Osteocyte (in vitro differentiated cells): ENCODE results near the gene NRXN3. TPM values are rescaled to one million over a fixed set of nuclear protein-coding genes. Genes with fewer than 3 reads are reported as not detected.

Experiments used
- DNase-seq: peaks from one replicate; pipeline ENCODE4 v3.0.0; 2021; ENCODE audit warnings: mixed read lengths; ENCODE audit not compliant: unreplicated experiment; ENCODE audit errors: extremely low spot score
- H3K27ac Mint-ChIP-seq: one replicate; pipeline ENCODE4 v1.8.0; 2021; ENCODE audit warnings: mild to moderate bottlenecking, mixed read lengths; ENCODE audit not compliant: unreplicated experiment
- H3K27me3 Mint-ChIP-seq: one replicate; pipeline ENCODE4 v1.8.0; 2021; ENCODE audit warnings: mixed read lengths; ENCODE audit not compliant: unreplicated experiment
- H3K36me3 Mint-ChIP-seq: one replicate; pipeline ENCODE4 v1.8.0; 2021; ENCODE audit warnings: mixed read lengths; ENCODE audit not compliant: unreplicated experiment
- H3K4me1 Mint-ChIP-seq: one replicate; pipeline ENCODE4 v1.8.0; 2021; ENCODE audit warnings: mixed read lengths; ENCODE audit not compliant: unreplicated experiment
- H3K4me3 Mint-ChIP-seq: one replicate; pipeline ENCODE4 v1.8.0; 2021; ENCODE audit warnings: mild to moderate bottlenecking, moderate library complexity, mixed read lengths; ENCODE audit not compliant: unreplicated experiment
- H3K9me3 Mint-ChIP-seq: one replicate; pipeline ENCODE4 v1.8.0; 2021; ENCODE audit warnings: mixed read lengths; ENCODE audit not compliant: unreplicated experiment
- CTCF ChIP-seq: fragments of 200-600 bp; sonication (generic); IDR thresholded peaks from 2 replicates; pipeline ENCODE4 v1.5.0; 2021; ENCODE audit warnings: antibody characterized with exemption, mild to moderate bottlenecking, moderate library complexity
- total RNA-seq: library from RNA; stranded (reverse); gene quantifications from 2 replicates; pipeline ENCODE4 v1.2.1, GENCODE V29; 2021

The NRXN3 gene
- total RNA-seq, 1 donor from 2014 or later = 26.5 TPM

- no peaks in the 10 kb centered on the region for H3K9me3 Mint-ChIP-seq
- H3K4me1 Mint-ChIP-seq = peaks cover 6% of the 10 kb centered on the region
- no peak for TF ChIP-seq CTCF
- H3K36me3 Mint-ChIP-seq = no peaks in the 10 kb centered on the region
- H3K27ac Mint-ChIP-seq = no peak overlapping the region
- DNase-seq = no peak
- no peaks in the 10 kb centered on the region for H3K27me3 Mint-ChIP-seq
- H3K4me3 Mint-ChIP-seq = no peak overlapping the region
Measured at GRCh38 chr14:79379266-79379665, 1209.1 kb downstream of the NRXN3 start.

- no peaks in the 10 kb centered on the region for H3K36me3 Mint-ChIP-seq
- no peaks in the 10 kb centered on the region for H3K9me3 Mint-ChIP-seq
- TF ChIP-seq CTCF = no peak
- no peak overlapping the region for H3K27ac Mint-ChIP-seq
- no peak for DNase-seq
- H3K4me3 Mint-ChIP-seq = no peak overlapping the region
- H3K27me3 Mint-ChIP-seq = no peaks in the 10 kb centered on the region
- H3K4me1 Mint-ChIP-seq = no peaks in the 10 kb centered on the region
Measured at GRCh38 chr14:79383031-79383430, 1212.9 kb downstream of the NRXN3 start.

- Mint-ChIP-seq H3K27ac (no peak overlapping the region), H3K4me1 (no peaks in the 10 kb centered on the region), H3K27me3 (no peaks in the 10 kb centered on the region), H3K36me3 (no peaks in the 10 kb centered on the region), H3K9me3 (no peaks in the 10 kb centered on the region), H3K4me3 (no peak overlapping the region)
- no peak for TF ChIP-seq CTCF
- DNase-seq = no peak
Measured at GRCh38 chr14:79383475-79383874, 1213.3 kb downstream of the NRXN3 start.

GRCh38 chr14:79395061-79395460 lies 1224.9 kb downstream of the NRXN3 start:
- Mint-ChIP-seq H3K9me3 (no peaks in the 10 kb centered on the region), H3K27me3 (no peaks in the 10 kb centered on the region), H3K36me3 (no peaks in the 10 kb centered on the region), H3K27ac (peak overlapping the region; percentile 27), H3K4me1 (peaks cover 11% of the 10 kb centered on the region), H3K4me3 (no peak overlapping the region)
- DNase-seq = no peak
- TF ChIP-seq CTCF = no peak

GRCh38 chr14:79404874-79405511 lies 1234.8 kb downstream of the NRXN3 start:
- peak overlapping the region; percentile 16 for H3K27ac Mint-ChIP-seq
- TF ChIP-seq CTCF = no peak
- peaks cover 2% of the 10 kb centered on the region for H3K36me3 Mint-ChIP-seq
- peaks cover 5% of the 10 kb centered on the region for H3K4me1 Mint-ChIP-seq
- H3K4me3 Mint-ChIP-seq = no peak overlapping the region
- no peaks in the 10 kb centered on the region for H3K27me3 Mint-ChIP-seq
- no peak for DNase-seq
- no peaks in the 10 kb centered on the region for H3K9me3 Mint-ChIP-seq
